Activated T-cell treated with anti-CD3 and anti-CD28 coated beads for 24 hours (primary cell): ENCODE data around the gene DENND5A.
"Not testable (repeated sequence)": the region's sequence is repeated elsewhere in the genome, so short reads cannot be mapped to it uniquely, and the experiment has no call there.

Source experiments
- DNase-seq: peaks from one replicate; pipeline ENCODE4 v3.0.0-alpha.2; 2020; ENCODE audit warnings: low read depth

The DENND5A gene

GRCh38 chr11:9138612-9139579, 126.3 kb downstream of the DENND5A start:
- DNase-seq, result peak; percentile 26

GRCh38 chr11:9138133-9138453, 127.1 kb downstream of the DENND5A start:
- no peak for DNase-seq

- DNase-seq, result peak; percentile 60
Observed at GRCh38 chr11:9137293-9138132, 127.6 kb downstream of the DENND5A start.

- no peak for DNase-seq
Observed at GRCh38 chr11:9136741-9137140, 128.4 kb downstream of the DENND5A start.

- DNase-seq, result no peak
Observed at GRCh38 chr11:9133956-9134355, 131.2 kb downstream of the DENND5A start.

GRCh38 chr11:9132203-9132878, 132.8 kb downstream of the DENND5A start:
- DNase-seq, result no peak

GRCh38 chr11:9130297-9130696, 134.9 kb downstream of the DENND5A start:
- no peak for DNase-seq

- DNase-seq, result no peak
Observed at GRCh38 chr11:9126636-9127035, 138.5 kb downstream of the DENND5A start.

- no peak for DNase-seq
Observed at GRCh38 chr11:9125185-9125886, 139.8 kb downstream of the DENND5A start.

GRCh38 chr11:9123595-9124304, 141.4 kb downstream of the DENND5A start:
- DNase-seq, result no peak

GRCh38 chr11:9121469-9121796, 143.7 kb downstream of the DENND5A start:
- DNase-seq, result no peak

- no peak for DNase-seq
Observed at GRCh38 chr11:9120664-9121468, 144.3 kb downstream of the DENND5A start.

- no peak for DNase-seq
Observed at GRCh38 chr11:9118277-9118676, 146.9 kb downstream of the DENND5A start.

- no peak for DNase-seq
Observed at GRCh38 chr11:9112075-9112474, 153.1 kb downstream of the DENND5A start.

- DNase-seq, result no peak
Observed at GRCh38 chr11:9109858-9110731, 155.1 kb downstream of the DENND5A start.

- no peak for DNase-seq
Observed at GRCh38 chr11:9104580-9104979, 160.6 kb downstream of the DENND5A start.

GRCh38 chr11:9103542-9104276, 161.4 kb downstream of the DENND5A start:
- DNase-seq, result no peak

- DNase-seq, result no peak
Observed at GRCh38 chr11:9099617-9100016, 165.5 kb downstream of the DENND5A start.

GRCh38 chr11:9098455-9098854, 166.7 kb downstream of the DENND5A start:
- DNase-seq, result not testable (repeated sequence)
